HL-60 (cell line): Measurements from ENCODE around the gene NRDC.

Experiments
- CTCF ChIP-seq: IDR thresholded peaks from one replicate; pipeline ENCODE4 v1.5.1; 2011; ENCODE audit warnings: low read length, control low read depth, inconsistent platforms; ENCODE audit not compliant: insufficient read depth
- POLR2AphosphoS5 ChIP-seq: IDR thresholded peaks from 2 replicates; pipeline ENCODE4 v1.6.1; 2012; ENCODE audit warnings: low read depth
- SPI1 ChIP-seq: IDR thresholded peaks from 2 replicates; pipeline ENCODE4 v1.6.1; 2012; ENCODE audit warnings: low read depth, mild to moderate bottlenecking, borderline replicate concordance
- TF ChIP-seq, protein P1 (sequence below): IDR thresholded peaks from 2 replicates; pipeline ENCODE4 v1.6.1; 2012; ENCODE audit warnings: low read depth; ENCODE audit not compliant: insufficient replicate concordance

- no peak for TF ChIP-seq CTCF
- TF ChIP-seq POLR2AphosphoS5: no peak
- TF ChIP-seq, protein P1, sequence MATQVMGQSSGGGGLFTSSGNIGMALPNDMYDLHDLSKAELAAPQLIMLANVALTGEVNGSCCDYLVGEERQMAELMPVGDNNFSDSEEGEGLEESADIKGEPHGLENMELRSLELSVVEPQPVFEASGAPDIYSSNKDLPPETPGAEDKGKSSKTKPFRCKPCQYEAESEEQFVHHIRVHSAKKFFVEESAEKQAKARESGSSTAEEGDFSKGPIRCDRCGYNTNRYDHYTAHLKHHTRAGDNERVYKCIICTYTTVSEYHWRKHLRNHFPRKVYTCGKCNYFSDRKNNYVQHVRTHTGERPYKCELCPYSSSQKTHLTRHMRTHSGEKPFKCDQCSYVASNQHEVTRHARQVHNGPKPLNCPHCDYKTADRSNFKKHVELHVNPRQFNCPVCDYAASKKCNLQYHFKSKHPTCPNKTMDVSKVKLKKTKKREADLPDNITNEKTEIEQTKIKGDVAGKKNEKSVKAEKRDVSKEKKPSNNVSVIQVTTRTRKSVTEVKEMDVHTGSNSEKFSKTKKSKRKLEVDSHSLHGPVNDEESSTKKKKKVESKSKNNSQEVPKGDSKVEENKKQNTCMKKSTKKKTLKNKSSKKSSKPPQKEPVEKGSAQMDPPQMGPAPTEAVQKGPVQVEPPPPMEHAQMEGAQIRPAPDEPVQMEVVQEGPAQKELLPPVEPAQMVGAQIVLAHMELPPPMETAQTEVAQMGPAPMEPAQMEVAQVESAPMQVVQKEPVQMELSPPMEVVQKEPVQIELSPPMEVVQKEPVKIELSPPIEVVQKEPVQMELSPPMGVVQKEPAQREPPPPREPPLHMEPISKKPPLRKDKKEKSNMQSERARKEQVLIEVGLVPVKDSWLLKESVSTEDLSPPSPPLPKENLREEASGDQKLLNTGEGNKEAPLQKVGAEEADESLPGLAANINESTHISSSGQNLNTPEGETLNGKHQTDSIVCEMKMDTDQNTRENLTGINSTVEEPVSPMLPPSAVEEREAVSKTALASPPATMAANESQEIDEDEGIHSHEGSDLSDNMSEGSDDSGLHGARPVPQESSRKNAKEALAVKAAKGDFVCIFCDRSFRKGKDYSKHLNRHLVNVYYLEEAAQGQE: no peak
- TF ChIP-seq SPI1: no peak
Observed at GRCh38 chr1:51760872-51761271, 117.7 kb downstream of the NRDC start.
